ENCODE results near the gene QARS1. TPM values are rescaled to one million over a fixed set of nuclear protein-coding genes. Genes with fewer than 3 reads are reported as not detected.
A peak's percentile ranks its signal among the peaks of the same experiment; 100 is the strongest.

QARS1 gene
- polyA plus RNA-seq, 1 donor (not counting 4 experiments of a cell fraction or from before 2014, with no cell fraction given) = 131 TPM

DNA sequence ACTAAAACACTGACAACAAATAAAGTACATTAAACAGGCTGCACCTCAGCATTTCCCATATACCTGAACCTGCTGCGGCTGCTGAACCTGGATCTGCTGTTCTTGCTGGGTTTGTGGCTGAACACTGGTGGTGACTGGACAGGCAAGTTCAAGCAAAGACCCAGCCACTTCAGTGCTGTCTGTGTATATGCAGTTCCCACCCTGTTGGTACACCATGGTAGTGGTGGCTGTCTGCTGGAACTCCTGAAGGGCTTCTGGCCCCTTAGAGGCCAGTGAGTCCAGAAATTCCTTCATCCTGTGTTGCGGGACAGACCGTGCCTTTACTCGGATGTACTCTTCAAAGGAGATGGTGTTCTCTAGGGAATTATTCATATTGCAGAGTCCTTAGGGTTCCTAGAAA is 27.9 kb downstream of the QARS1 start:
- Histone ChIP-seq H3K27me3 (ENCODE audit: control insufficient read depth, extremely low read depth, insufficient read depth, low read length) (no peaks in the 10 kb centered on the region), H3K79me2 (ENCODE audit: control insufficient read depth, insufficient read depth, low read length) (peaks cover 51% of the 10 kb centered on the region), H3K9me3 (ENCODE audit: control insufficient read depth, low read depth, low read length) (no peaks in the 10 kb centered on the region), H3K9me1 (ENCODE audit: control insufficient read depth, extremely low read depth, insufficient read depth, low read length) (no peaks in the 10 kb centered on the region), H3K4me2 (ENCODE audit: control insufficient read depth, extremely low read depth, insufficient read depth, low read depth, low read length) (no peak overlapping the region), H4K20me1 (ENCODE audit: control insufficient read depth, extremely low read depth, insufficient read depth, low read length) (no peaks in the 10 kb centered on the region), H3K9ac (ENCODE audit: control insufficient read depth, extremely low read depth, insufficient read depth, low read length) (no peak overlapping the region), H3K4me3 (ENCODE audit: control insufficient read depth in 2 of 3, extremely low read depth in 1 of 3, insufficient read depth in 2 of 3, low read depth in 1 of 3, low read length in 3 of 3) (no peak overlapping the region), H2AFZ (ENCODE audit: control insufficient read depth, low read length) (no peak overlapping the region), H3K27ac (ENCODE audit: control insufficient read depth, insufficient read depth, low read length) (no peak overlapping the region), H3K4me1 (ENCODE audit: control insufficient read depth, extremely low read depth, insufficient read depth, low read length) (peaks cover 5% of the 10 kb centered on the region), H3K36me3 (ENCODE audit: control insufficient read depth in 2 of 2, extremely low read depth in 1 of 2, insufficient read depth in 2 of 2, low read length in 2 of 2) (peaks cover 16 to 25% of the 10 kb centered on the region in 2 experiments)
- TF ChIP-seq, protein P1, sequence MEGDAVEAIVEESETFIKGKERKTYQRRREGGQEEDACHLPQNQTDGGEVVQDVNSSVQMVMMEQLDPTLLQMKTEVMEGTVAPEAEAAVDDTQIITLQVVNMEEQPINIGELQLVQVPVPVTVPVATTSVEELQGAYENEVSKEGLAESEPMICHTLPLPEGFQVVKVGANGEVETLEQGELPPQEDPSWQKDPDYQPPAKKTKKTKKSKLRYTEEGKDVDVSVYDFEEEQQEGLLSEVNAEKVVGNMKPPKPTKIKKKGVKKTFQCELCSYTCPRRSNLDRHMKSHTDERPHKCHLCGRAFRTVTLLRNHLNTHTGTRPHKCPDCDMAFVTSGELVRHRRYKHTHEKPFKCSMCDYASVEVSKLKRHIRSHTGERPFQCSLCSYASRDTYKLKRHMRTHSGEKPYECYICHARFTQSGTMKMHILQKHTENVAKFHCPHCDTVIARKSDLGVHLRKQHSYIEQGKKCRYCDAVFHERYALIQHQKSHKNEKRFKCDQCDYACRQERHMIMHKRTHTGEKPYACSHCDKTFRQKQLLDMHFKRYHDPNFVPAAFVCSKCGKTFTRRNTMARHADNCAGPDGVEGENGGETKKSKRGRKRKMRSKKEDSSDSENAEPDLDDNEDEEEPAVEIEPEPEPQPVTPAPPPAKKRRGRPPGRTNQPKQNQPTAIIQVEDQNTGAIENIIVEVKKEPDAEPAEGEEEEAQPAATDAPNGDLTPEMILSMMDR (optimal IDR thresholded peaks at IDR 0.05 in 1 of 3, IDR thresholded peaks at IDR 0.05 in 1 of 3, conservative IDR thresholded peaks at IDR 0.05 in 1 of 3; ENCODE audit: extremely low read depth in 1 of 3, insufficient read depth in 2 of 3, low read length in 3 of 3) = no peak
- no peak for TF ChIP-seq EZH2 (IDR thresholded peaks at IDR 0.05; ENCODE audit: low read length)
- dilution Hi-C loops (cut with MboI; ENCODE audit: extremely low pct_ligation_motif_present, low sequenced_read_pairs) = no loop called here
- DNase-seq (ENCODE audit: low read depth, low spot score) = no peak
- peak; percentile 26 for FAIRE-seq

DNA sequence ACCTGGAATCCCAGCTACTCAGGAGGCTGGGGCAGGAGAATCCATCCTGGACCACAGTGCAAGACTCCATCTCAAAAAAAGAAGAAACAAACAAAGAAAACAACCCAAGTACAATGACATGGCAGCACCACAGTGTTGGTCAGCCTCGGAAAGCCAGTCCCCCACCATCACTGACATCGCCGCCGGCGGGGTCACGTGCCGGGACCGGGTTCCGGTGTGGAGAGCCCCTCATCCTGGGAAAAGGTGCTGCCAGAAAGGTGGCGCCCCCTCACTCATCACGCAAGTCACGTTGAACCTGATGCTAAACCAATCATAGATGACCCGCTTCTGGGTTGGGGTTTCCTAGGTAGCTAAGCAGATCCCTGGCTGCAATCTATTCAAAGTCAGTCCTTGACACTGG is 28.4 kb downstream of the QARS1 start:
- no peaks in the 10 kb centered on the region for H3K9me1 ChIP-seq (ENCODE audit: control insufficient read depth, extremely low read depth, insufficient read depth, low read length)
- no peak for TF ChIP-seq EZH2 (IDR thresholded peaks at IDR 0.05; ENCODE audit: low read length)
- TF ChIP-seq, protein P1 (optimal IDR thresholded peaks at IDR 0.05 in 1 of 3, IDR thresholded peaks at IDR 0.05 in 1 of 3, conservative IDR thresholded peaks at IDR 0.05 in 1 of 3; ENCODE audit: extremely low read depth in 1 of 3, insufficient read depth in 2 of 3, low read length in 3 of 3) = no peak
- H3K79me2 ChIP-seq (ENCODE audit: control insufficient read depth, insufficient read depth, low read length) = peaks cover 48% of the 10 kb centered on the region
- H3K27ac ChIP-seq (ENCODE audit: control insufficient read depth, insufficient read depth, low read length) = no peak overlapping the region
- peaks cover 20 to 30% of the 10 kb centered on the region in 2 experiments for H3K36me3 ChIP-seq (ENCODE audit: control insufficient read depth in 2 of 2, extremely low read depth in 1 of 2, insufficient read depth in 2 of 2, low read length in 2 of 2)
- H3K4me3 ChIP-seq (ENCODE audit: control insufficient read depth in 2 of 3, extremely low read depth in 1 of 3, insufficient read depth in 2 of 3, low read depth in 1 of 3, low read length in 3 of 3) = no peak overlapping the region
- H3K4me2 ChIP-seq (ENCODE audit: control insufficient read depth, extremely low read depth, insufficient read depth, low read depth, low read length) = no peak overlapping the region
- no peaks in the 10 kb centered on the region for H3K9me3 ChIP-seq (ENCODE audit: control insufficient read depth, low read depth, low read length)
- FAIRE-seq (no peak), DNase-seq (ENCODE audit: low read depth, low spot score) (no peak)
- dilution Hi-C loops (cut with MboI; ENCODE audit: extremely low pct_ligation_motif_present, low sequenced_read_pairs) = no loop called here
- no peaks in the 10 kb centered on the region for H3K4me1 ChIP-seq (ENCODE audit: control insufficient read depth, extremely low read depth, insufficient read depth, low read length)
- no peaks in the 10 kb centered on the region for H4K20me1 ChIP-seq (ENCODE audit: control insufficient read depth, extremely low read depth, insufficient read depth, low read length)
- no peak overlapping the region for H2AFZ ChIP-seq (ENCODE audit: control insufficient read depth, low read length)
- H3K27me3 ChIP-seq (ENCODE audit: control insufficient read depth, extremely low read depth, insufficient read depth, low read length) = no peaks in the 10 kb centered on the region
- H3K9ac ChIP-seq (ENCODE audit: control insufficient read depth, extremely low read depth, insufficient read depth, low read length) = no peak overlapping the region
